PC-9 (cell line): ENCODE measurements around the gene KDM5B. TPM values are rescaled to one million over a fixed set of nuclear protein-coding genes. Genes with fewer than 3 reads are reported as not detected.

ENCODE experiments used
- BruUV-seq: library from RNA; stranded (reverse); fragments of 400-500 nt; replicated peaks from 2 replicates; lab custom pipeline; 2021; lab: Mats Ljungman, UMichigan
- CTCF ChIA-PET: fragments of 300-600 bp; sonication (Branson Sonifier 250); formaldehyde crosslinking; loops from one replicate; lab custom pipeline; 2022; ENCODE audit warnings: antibody characterized with exemption; lab: Charles Lee
- POLR2A ChIA-PET: fragments of 300-600 bp; sonication (Branson Sonifier 250); formaldehyde crosslinking; loops from one replicate; lab custom pipeline; 2022; ENCODE audit warnings: antibody characterized with exemption; ENCODE audit not compliant: unreplicated experiment; lab: Charles Lee
- DNase-seq, 2 experiments: peaks; one replicate each; pipeline versions ENCODE4 v3.0.0 to v3.0.0-alpha.2; 2015 to 2022; ENCODE audit warnings: mixed read lengths in 1 of 2
- H2AFZ ChIP-seq: fragments of 200-600 bp; sonication (generic); 2 replicates; pipeline ENCODE4 v1.8.1; 2017; ENCODE audit warnings: antibody characterized with exemption
- H3F3A ChIP-seq: fragments of 200-600 bp; sonication (generic); 2 replicates; pipeline ENCODE4 v1.8.1; 2017; ENCODE audit warnings: antibody characterized with exemption, mild to moderate bottlenecking, low read depth; ENCODE audit not compliant: insufficient read depth
- H3K27ac ChIP-seq: fragments of 200-600 bp; sonication (generic); 2 replicates; pipeline ENCODE4 v1.6.1; 2016; ENCODE audit warnings: mixed run types
- H3K27me3 ChIP-seq: fragments of 200-600 bp; sonication (generic); 2 replicates; pipeline ENCODE4 v1.6.1; 2016; ENCODE audit warnings: low read depth, mixed run types; ENCODE audit not compliant: insufficient read depth
- H3K36me3 ChIP-seq: fragments of 200-600 bp; sonication (generic); 2 replicates; pipeline ENCODE4 v1.6.1; 2016; ENCODE audit warnings: low read depth, mixed run types
- H3K4me1 ChIP-seq: fragments of 200-600 bp; sonication (generic); replicated peaks from 2 replicates; pipeline ENCODE4 v1.6.1; 2016; ENCODE audit warnings: mixed run types; ENCODE audit not compliant: insufficient read depth
- H3K4me2 ChIP-seq: fragments of 200-600 bp; sonication (generic); 2 replicates; pipeline ENCODE4 v1.6.1; 2017; ENCODE audit warnings: mixed run types
- H3K4me3 ChIP-seq: fragments of 200-600 bp; sonication (generic); 2 replicates; pipeline ENCODE4 v1.6.1; 2016; ENCODE audit warnings: mixed run types
- H3K79me2 ChIP-seq: fragments of 200-600 bp; sonication (generic); 2 replicates; pipeline ENCODE4 v1.6.1; 2017; ENCODE audit warnings: low read depth, mixed run types
- H3K9me2 ChIP-seq: fragments of 200-600 bp; sonication (generic); 2 replicates; pipeline ENCODE4 v1.8.1; 2017; ENCODE audit warnings: mild to moderate bottlenecking; ENCODE audit not compliant: insufficient read depth
- H3K9me3 ChIP-seq: fragments of 200-600 bp; sonication (generic); 2 replicates; pipeline ENCODE4 v1.8.1; 2016; ENCODE audit warnings: low read depth; ENCODE audit not compliant: insufficient read depth
- H4K20me1 ChIP-seq: fragments of 200-600 bp; sonication (generic); 2 replicates; pipeline ENCODE4 v1.8.1; 2017; ENCODE audit not compliant: insufficient read depth
- EZH2 ChIP-seq: fragments of 200-600 bp; sonication (generic); IDR thresholded peaks from 2 replicates; pipeline ENCODE4 v1.8.0; 2017; ENCODE audit warnings: antibody characterized with exemption, low read depth
- intact Hi-C: fragments of 100-400 bp; cut with micrococcal nuclease; formaldehyde crosslinking; loops from one replicate; pipeline ENCODE4 v1.10.0; 2022; ENCODE audit not compliant: unreplicated experiment
- total RNA-seq: library from RNA; stranded (reverse); gene quantifications from 2 replicates; pipeline ENCODE4 v1.2.3, GENCODE V29; 2021
- TF ChIP-seq, protein P1 (sequence below): fragments of 200-600 bp; sonication (generic); conservative IDR thresholded peaks from 2 replicates; pipeline ENCODE4 v1.6.1; 2017; ENCODE audit warnings: mixed run types, antibody characterized with exemption, mild to moderate bottlenecking, moderate library complexity

The KDM5B gene
- total RNA-seq, 1 experiment from 2014 or later, result 99.8 TPM

- CTCF ChIA-PET, result no interaction called here
- POLR2A ChIA-PET, result no interaction called here
- BruUV-seq, result no TSS peak
- Histone ChIP-seq H3K9me3 (no peaks in the 10 kb centered on the region), H3K27ac (no peak overlapping the region), H3K4me3 (no peak overlapping the region), H4K20me1 (no peaks in the 10 kb centered on the region), H2AFZ (no peak overlapping the region), H3K4me1 (no peaks in the 10 kb centered on the region), H3K9me2 (no peaks in the 10 kb centered on the region), H3K79me2 (no peaks in the 10 kb centered on the region), H3F3A (no peaks in the 10 kb centered on the region), H3K36me3 (no peaks in the 10 kb centered on the region), H3K4me2 (no peak overlapping the region), H3K27me3 (peaks cover 98% of the 10 kb centered on the region)
- TF ChIP-seq EZH2, result no peak
- TF ChIP-seq, protein P1, sequence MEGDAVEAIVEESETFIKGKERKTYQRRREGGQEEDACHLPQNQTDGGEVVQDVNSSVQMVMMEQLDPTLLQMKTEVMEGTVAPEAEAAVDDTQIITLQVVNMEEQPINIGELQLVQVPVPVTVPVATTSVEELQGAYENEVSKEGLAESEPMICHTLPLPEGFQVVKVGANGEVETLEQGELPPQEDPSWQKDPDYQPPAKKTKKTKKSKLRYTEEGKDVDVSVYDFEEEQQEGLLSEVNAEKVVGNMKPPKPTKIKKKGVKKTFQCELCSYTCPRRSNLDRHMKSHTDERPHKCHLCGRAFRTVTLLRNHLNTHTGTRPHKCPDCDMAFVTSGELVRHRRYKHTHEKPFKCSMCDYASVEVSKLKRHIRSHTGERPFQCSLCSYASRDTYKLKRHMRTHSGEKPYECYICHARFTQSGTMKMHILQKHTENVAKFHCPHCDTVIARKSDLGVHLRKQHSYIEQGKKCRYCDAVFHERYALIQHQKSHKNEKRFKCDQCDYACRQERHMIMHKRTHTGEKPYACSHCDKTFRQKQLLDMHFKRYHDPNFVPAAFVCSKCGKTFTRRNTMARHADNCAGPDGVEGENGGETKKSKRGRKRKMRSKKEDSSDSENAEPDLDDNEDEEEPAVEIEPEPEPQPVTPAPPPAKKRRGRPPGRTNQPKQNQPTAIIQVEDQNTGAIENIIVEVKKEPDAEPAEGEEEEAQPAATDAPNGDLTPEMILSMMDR, result no peak
- intact Hi-C loops, result no loop called here
- no peak for DNase-seq
These were observed 103.6 kb downstream of the KDM5B start for GRCh38 chr1:202704601-202705000.

DNA sequence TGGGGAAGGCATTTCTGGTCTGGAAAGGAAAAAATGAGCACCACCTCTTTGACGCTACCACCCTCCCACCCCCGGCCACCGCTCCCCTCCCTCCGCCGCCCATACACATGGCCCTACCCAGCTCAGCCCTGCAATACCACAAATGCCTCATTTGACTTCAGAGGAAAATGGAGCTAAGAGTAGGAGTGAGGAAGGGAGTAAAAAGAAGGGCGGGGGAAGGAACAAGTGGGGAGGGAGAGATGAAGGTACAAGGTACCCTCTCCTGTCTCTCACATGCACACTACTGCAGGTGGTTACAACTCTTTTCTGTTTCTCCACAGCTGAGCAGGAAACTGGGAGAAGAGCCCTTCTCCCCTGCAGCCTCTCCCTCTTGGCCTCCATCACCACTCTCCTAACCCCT is 105.0 kb downstream of the KDM5B start:
- no peak overlapping the region for H3K4me3 ChIP-seq
- H3K27me3 ChIP-seq, result peaks cover 98% of the 10 kb centered on the region
- ChIA-PET CTCF (no interaction called here), POLR2A (no interaction called here)
- H4K20me1 ChIP-seq, result no peaks in the 10 kb centered on the region
- H3K4me2 ChIP-seq, result no peak overlapping the region
- H3K36me3 ChIP-seq, result no peaks in the 10 kb centered on the region
- no peak overlapping the region for H2AFZ ChIP-seq
- DNase-seq, result no peak
- BruUV-seq, result no TSS peak
- intact Hi-C loops, result no loop called here
- H3K9me2 ChIP-seq, result no peaks in the 10 kb centered on the region
- no peaks in the 10 kb centered on the region for H3K4me1 ChIP-seq
- TF ChIP-seq EZH2, result no peak
- TF ChIP-seq, protein P1, result no peak
- no peaks in the 10 kb centered on the region for H3K9me3 ChIP-seq
- H3F3A ChIP-seq, result no peaks in the 10 kb centered on the region
- no peak overlapping the region for H3K27ac ChIP-seq
- no peaks in the 10 kb centered on the region for H3K79me2 ChIP-seq

GRCh38 chr1:202702088-202702487 is 106.1 kb downstream of the KDM5B start:
- BruUV-seq, result no TSS peak
- no peak overlapping the region for H2AFZ ChIP-seq
- ChIA-PET POLR2A (no interaction called here), CTCF (no interaction called here)
- peaks cover 98% of the 10 kb centered on the region for H3K27me3 ChIP-seq
- H3K4me2 ChIP-seq, result no peak overlapping the region
- no peak overlapping the region for H3K27ac ChIP-seq
- no peak overlapping the region for H3K4me3 ChIP-seq
- H3K4me1 ChIP-seq, result no peaks in the 10 kb centered on the region
- DNase-seq, result no peak
- no peaks in the 10 kb centered on the region for H3K9me2 ChIP-seq
- H4K20me1 ChIP-seq, result no peaks in the 10 kb centered on the region
- no peaks in the 10 kb centered on the region for H3K9me3 ChIP-seq
- H3F3A ChIP-seq, result no peaks in the 10 kb centered on the region
- no peaks in the 10 kb centered on the region for H3K36me3 ChIP-seq
- no peaks in the 10 kb centered on the region for H3K79me2 ChIP-seq
- no peak for TF ChIP-seq EZH2
- TF ChIP-seq, protein P1, result no peak
- intact Hi-C loops, result no loop called here
